Measurements from ENCODE around the gene SLC12A2. TPM values are rescaled to one million over a fixed set of nuclear protein-coding genes. Genes with fewer than 3 reads are reported as not detected.

The SLC12A2 gene
- total and polyA plus RNA-seq, 2 experiments from 2014 or later, result 21.5 to 67.1 TPM

DNA sequence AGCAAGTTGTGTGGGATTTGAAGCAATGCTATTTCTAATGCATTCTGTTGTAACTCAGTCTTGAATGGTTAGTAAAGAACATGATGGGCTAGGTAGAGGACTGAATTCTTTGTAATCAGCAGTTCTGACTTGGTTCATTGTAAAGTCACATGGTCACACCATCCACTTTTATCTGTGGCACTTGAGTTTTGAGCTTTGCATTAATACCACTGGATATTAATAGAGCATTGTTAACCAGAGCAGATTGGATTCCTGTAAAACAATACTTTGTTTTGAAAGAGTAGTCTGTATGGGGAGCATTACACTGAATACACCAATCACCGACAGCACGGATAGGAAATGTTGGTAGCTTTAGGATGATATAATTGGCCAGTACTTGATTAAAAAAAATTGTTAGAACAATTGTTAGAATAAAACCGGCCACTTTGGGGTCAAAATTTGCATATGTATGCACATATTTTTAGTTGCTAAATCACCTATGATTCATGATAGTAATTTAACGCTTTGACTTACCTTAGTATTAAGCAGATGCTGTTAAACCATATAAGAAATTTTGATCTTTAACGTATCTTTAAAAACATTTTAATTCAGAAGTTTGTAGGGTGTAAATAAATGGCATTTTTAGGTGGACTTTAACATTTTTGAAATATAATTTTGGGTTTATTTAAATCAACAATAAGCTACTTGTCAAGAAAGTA lies 17.4 kb downstream of the SLC12A2 start:
- WGBS (ENCODE audit: low lambda C conversion rate, missing lambda C conversion rate), result 94% methylated on average over 5 of the region's 5 CpGs
- Histone ChIP-seq H2AFZ (no peak overlapping the region), H3K4me3 (no peak overlapping the region), H3K4me1 (ENCODE audit: insufficient read depth) (no peaks in the 10 kb centered on the region), H3K79me2 (peaks cover 93% of the 10 kb centered on the region), H3K27me3 (no peaks in the 10 kb centered on the region), H3K9me2 (replicated peaks; ENCODE audit: insufficient read depth) (no peaks in the 10 kb centered on the region), H3K9me3 (ENCODE audit: low read depth) (peaks cover 15% of the 10 kb centered on the region), H3K27ac (no peak overlapping the region), H3K4me2 (no peak overlapping the region), H4K20me1 (ENCODE audit: insufficient read depth, poor library complexity, severe bottlenecking) (peaks cover 5% of the 10 kb centered on the region), H3K36me3 (replicated peaks; ENCODE audit: insufficient read depth, low read depth) (no peaks in the 10 kb centered on the region)
- TF ChIP-seq EZH2phosphoT487 (IDR thresholded peaks at IDR 0.05; ENCODE audit: low read depth, severe bottlenecking, unreplicated experiment) (no peak), EZH2 (IDR thresholded peaks at IDR 0.05; ENCODE audit: borderline replicate concordance) (no peak)
- TF ChIP-seq, protein P1, sequence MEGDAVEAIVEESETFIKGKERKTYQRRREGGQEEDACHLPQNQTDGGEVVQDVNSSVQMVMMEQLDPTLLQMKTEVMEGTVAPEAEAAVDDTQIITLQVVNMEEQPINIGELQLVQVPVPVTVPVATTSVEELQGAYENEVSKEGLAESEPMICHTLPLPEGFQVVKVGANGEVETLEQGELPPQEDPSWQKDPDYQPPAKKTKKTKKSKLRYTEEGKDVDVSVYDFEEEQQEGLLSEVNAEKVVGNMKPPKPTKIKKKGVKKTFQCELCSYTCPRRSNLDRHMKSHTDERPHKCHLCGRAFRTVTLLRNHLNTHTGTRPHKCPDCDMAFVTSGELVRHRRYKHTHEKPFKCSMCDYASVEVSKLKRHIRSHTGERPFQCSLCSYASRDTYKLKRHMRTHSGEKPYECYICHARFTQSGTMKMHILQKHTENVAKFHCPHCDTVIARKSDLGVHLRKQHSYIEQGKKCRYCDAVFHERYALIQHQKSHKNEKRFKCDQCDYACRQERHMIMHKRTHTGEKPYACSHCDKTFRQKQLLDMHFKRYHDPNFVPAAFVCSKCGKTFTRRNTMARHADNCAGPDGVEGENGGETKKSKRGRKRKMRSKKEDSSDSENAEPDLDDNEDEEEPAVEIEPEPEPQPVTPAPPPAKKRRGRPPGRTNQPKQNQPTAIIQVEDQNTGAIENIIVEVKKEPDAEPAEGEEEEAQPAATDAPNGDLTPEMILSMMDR (IDR thresholded peaks at IDR 0.05; ENCODE audit: poor library complexity), result no peak
- no peak for DNase-seq (ENCODE audit: low spot score)

DNA sequence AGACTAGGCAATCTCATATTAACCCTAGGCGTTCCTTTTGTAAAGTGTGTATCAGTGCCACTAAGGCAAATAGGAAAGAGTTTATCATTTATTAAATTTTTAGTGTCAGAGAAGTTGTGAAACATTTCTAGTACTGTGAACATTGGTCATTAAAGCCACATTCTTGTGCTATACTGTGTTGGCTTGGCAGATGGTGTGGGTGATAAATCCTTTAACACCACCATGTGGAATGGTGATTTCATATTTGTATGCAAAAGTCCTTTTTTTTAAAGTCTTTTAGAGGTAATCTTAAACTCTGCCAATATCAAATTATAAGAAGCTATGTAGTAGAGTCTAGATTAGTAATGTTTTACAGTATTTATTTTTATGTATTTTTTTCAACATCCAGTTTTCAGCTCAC lies 18.1 kb downstream of the SLC12A2 start:
- no peaks in the 10 kb centered on the region for H3K9me2 ChIP-seq (replicated peaks; ENCODE audit: insufficient read depth)
- peaks cover 93% of the 10 kb centered on the region for H3K79me2 ChIP-seq
- H3K4me1 ChIP-seq (ENCODE audit: insufficient read depth), result no peaks in the 10 kb centered on the region
- no peak for DNase-seq (ENCODE audit: low spot score)
- H3K4me3 ChIP-seq, result no peak overlapping the region
- H3K27me3 ChIP-seq, result no peaks in the 10 kb centered on the region
- H3K4me2 ChIP-seq, result no peak overlapping the region
- H3K27ac ChIP-seq, result no peak overlapping the region
- 94% methylated on average over 1 of the region's 1 CpG for WGBS (ENCODE audit: low lambda C conversion rate, missing lambda C conversion rate)
- TF ChIP-seq EZH2 (IDR thresholded peaks at IDR 0.05; ENCODE audit: borderline replicate concordance) (no peak), EZH2phosphoT487 (IDR thresholded peaks at IDR 0.05; ENCODE audit: low read depth, severe bottlenecking, unreplicated experiment) (no peak)
- TF ChIP-seq, protein P1 (IDR thresholded peaks at IDR 0.05; ENCODE audit: poor library complexity), result no peak
- peaks cover 5% of the 10 kb centered on the region for H4K20me1 ChIP-seq (ENCODE audit: insufficient read depth, poor library complexity, severe bottlenecking)
- no peaks in the 10 kb centered on the region for H3K36me3 ChIP-seq (replicated peaks; ENCODE audit: insufficient read depth, low read depth)
- no peak overlapping the region for H2AFZ ChIP-seq
- peaks cover 15% of the 10 kb centered on the region for H3K9me3 ChIP-seq (ENCODE audit: low read depth)

DNA sequence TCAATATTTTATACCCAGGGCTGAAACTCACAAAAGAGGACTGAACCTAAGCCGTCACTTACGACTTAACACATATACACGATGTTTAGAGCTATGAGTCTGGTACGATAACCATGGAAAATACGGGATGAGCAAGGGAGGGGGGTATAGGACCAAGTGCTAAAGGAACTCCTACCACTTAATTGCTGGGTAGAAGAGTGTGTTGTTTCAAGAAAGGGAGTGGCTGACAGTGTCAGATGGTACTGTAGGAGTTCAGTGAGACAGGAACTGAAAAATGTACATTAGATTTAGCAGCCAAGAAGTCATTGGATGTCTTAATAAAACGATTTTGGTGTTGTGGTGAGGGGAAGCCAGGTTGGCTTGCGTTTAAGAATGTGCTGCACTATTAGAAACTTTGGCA lies 21.6 kb downstream of the SLC12A2 start:
- WGBS (ENCODE audit: low lambda C conversion rate, missing lambda C conversion rate), result 91% methylated on average over 7 of the region's 7 CpGs

More for the DNA sequence above, 21.6 kb downstream of the SLC12A2 start:
- peaks cover 4% of the 10 kb centered on the region for H3K9me3 ChIP-seq (ENCODE audit: low read depth)
- no peaks in the 10 kb centered on the region for H4K20me1 ChIP-seq (ENCODE audit: insufficient read depth, poor library complexity, severe bottlenecking)
- H3K4me1 ChIP-seq (ENCODE audit: insufficient read depth), result no peaks in the 10 kb centered on the region
- H3K4me3 ChIP-seq, result no peak overlapping the region
- no peaks in the 10 kb centered on the region for H3K9me2 ChIP-seq (replicated peaks; ENCODE audit: insufficient read depth)
- TF ChIP-seq EZH2 (IDR thresholded peaks at IDR 0.05; ENCODE audit: borderline replicate concordance), result no peak
- TF ChIP-seq, protein P1 (IDR thresholded peaks at IDR 0.05; ENCODE audit: poor library complexity), result no peak
- TF ChIP-seq EZH2phosphoT487 (IDR thresholded peaks at IDR 0.05; ENCODE audit: low read depth, severe bottlenecking, unreplicated experiment), result no peak
- H3K4me2 ChIP-seq, result no peak overlapping the region
- no peaks in the 10 kb centered on the region for H3K36me3 ChIP-seq (replicated peaks; ENCODE audit: insufficient read depth, low read depth)
- peaks cover 83% of the 10 kb centered on the region for H3K79me2 ChIP-seq
- DNase-seq (ENCODE audit: low spot score), result no peak
- H3K27ac ChIP-seq, result no peak overlapping the region
- H2AFZ ChIP-seq, result no peak overlapping the region
- no peaks in the 10 kb centered on the region for H3K27me3 ChIP-seq

Measured in hepatocyte (in vitro differentiated cells).